Activated naive CD4-positive, alpha-beta T cell treated with anti-CD3 and anti-CD28 coated beads, Interleukin-2, amount 10 ng/mL, durations not matched to agents 7 days and 5 days (primary cell): ENCODE data around the gene MOB3C.

Experiments used
- CTCF ChIA-PET: fragments of 350-600 bp; sonication (Branson Sonifier 250); formaldehyde crosslinking; loops from one replicate; lab custom pipeline; 2021; ENCODE audit warnings: antibody characterized with exemption; lab: Charles Lee
- DNase-seq: peaks from one replicate; pipeline ENCODE4 v3.0.0-alpha.2; 2020
- H3K27ac Mint-ChIP-seq: one replicate; pipeline ENCODE4 v1.8.0; 2021; ENCODE audit warnings: mild to moderate bottlenecking, moderate library complexity, mixed read lengths
- H3K27me3 Mint-ChIP-seq: one replicate; pipeline ENCODE4 v1.8.0; 2021; ENCODE audit warnings: mild to moderate bottlenecking, mixed read lengths
- H3K36me3 Mint-ChIP-seq: one replicate; pipeline ENCODE4 v1.8.0; 2021; ENCODE audit warnings: mixed read lengths
- H3K4me1 Mint-ChIP-seq: one replicate; pipeline ENCODE4 v1.8.0; 2021; ENCODE audit warnings: mixed read lengths
- H3K4me3 Mint-ChIP-seq: one replicate; pipeline ENCODE4 v1.8.0; 2021; ENCODE audit warnings: mild to moderate bottlenecking, moderate library complexity, mixed read lengths
- H3K9me3 Mint-ChIP-seq: one replicate; pipeline ENCODE4 v1.8.0; 2021; ENCODE audit warnings: mixed read lengths

Gene MOB3C

GRCh38 chr1:46621930-46622329, 5.3 kb upstream of the MOB3C start:
- Mint-ChIP-seq H3K9me3 (no peaks in the 10 kb centered on the region), H3K27me3 (peaks cover 29% of the 10 kb centered on the region), H3K4me3 (no peak overlapping the region), H3K4me1 (peaks cover 14% of the 10 kb centered on the region), H3K36me3 (no peaks in the 10 kb centered on the region), H3K27ac (no peak overlapping the region)
- DNase-seq: no peak
- CTCF ChIA-PET: interaction anchor here (1.2 to 3.4 kb wide), 5 partner anchors 14 to 106 kb away, joined by 3 to 19 read pairs (median 4); partner anchors contain the start of gene MKNK1

- CTCF ChIA-PET: interaction anchor here (1.4 to 1.5 kb wide), 3 partner anchors 38 to 107 kb away, joined by 4 to 7 read pairs (median 4); no protein-coding TSS in a partner anchor
- H3K4me3 Mint-ChIP-seq: no peak overlapping the region
- H3K27me3 Mint-ChIP-seq: peaks cover 31% of the 10 kb centered on the region
- H3K4me1 Mint-ChIP-seq: peaks cover 30% of the 10 kb centered on the region
- H3K27ac Mint-ChIP-seq: no peak overlapping the region
- no peaks in the 10 kb centered on the region for H3K36me3 Mint-ChIP-seq
- DNase-seq: no peak
- no peaks in the 10 kb centered on the region for H3K9me3 Mint-ChIP-seq
Measured at GRCh38 chr1:46619656-46620258, 3.1 kb upstream of the MOB3C start.

GRCh38 chr1:46618754-46619415, 2.3 kb upstream of the MOB3C start:
- H3K4me3 Mint-ChIP-seq: no peak overlapping the region
- no peak for DNase-seq
- H3K27ac Mint-ChIP-seq: no peak overlapping the region
- peaks cover 39% of the 10 kb centered on the region for H3K4me1 Mint-ChIP-seq
- CTCF ChIA-PET: interaction anchor here (0.8 to 1.5 kb wide), 4 partner anchors 37 to 106 kb away, joined by 3 to 7 read pairs (median 4); a partner anchor contains a TSS
- H3K9me3 Mint-ChIP-seq: no peaks in the 10 kb centered on the region
- H3K27me3 Mint-ChIP-seq: peaks cover 31% of the 10 kb centered on the region
- H3K36me3 Mint-ChIP-seq: no peaks in the 10 kb centered on the region

- no peak for DNase-seq
- peaks cover 31% of the 10 kb centered on the region for H3K27me3 Mint-ChIP-seq
- no peaks in the 10 kb centered on the region for H3K9me3 Mint-ChIP-seq
- H3K27ac Mint-ChIP-seq: peak overlapping the region; percentile 86
- H3K36me3 Mint-ChIP-seq: peaks cover 2% of the 10 kb centered on the region
- CTCF ChIA-PET: interaction anchor here (0.8 to 3.4 kb wide), 3 partner anchors 13 to 107 kb away, joined by 3 to 22 read pairs (median 4); partner anchors contain the start of gene MKNK1
- H3K4me1 Mint-ChIP-seq: peaks cover 50% of the 10 kb centered on the region
- peak overlapping the region; percentile 91 for H3K4me3 Mint-ChIP-seq
Measured at GRCh38 chr1:46617833-46618232, 1.2 kb upstream of the MOB3C start.

GRCh38 chr1:46617108-46617800, 643 bp upstream of the MOB3C start:
- peaks cover 6% of the 10 kb centered on the region for H3K36me3 Mint-ChIP-seq
- CTCF ChIA-PET: interaction anchor here (0.9 to 3.4 kb wide), 5 partner anchors 12 to 562 kb away, joined by 3 to 22 read pairs (median 3); partner anchors contain the start of gene MKNK1
- H3K9me3 Mint-ChIP-seq: no peaks in the 10 kb centered on the region
- H3K4me3 Mint-ChIP-seq: peak overlapping the region; percentile 91
- H3K27me3 Mint-ChIP-seq: peaks cover 31% of the 10 kb centered on the region
- peaks cover 53% of the 10 kb centered on the region for H3K4me1 Mint-ChIP-seq
- no peak for DNase-seq
- H3K27ac Mint-ChIP-seq: peak overlapping the region; percentile 86

GRCh38 chr1:46615735-46616134, 876 bp downstream of the MOB3C start:
- CTCF ChIA-PET: interaction anchor here (0.7 to 3.4 kb wide), 3 partner anchors 11 to 169 kb away, joined by 3 to 22 read pairs (median 3); partner anchors contain the start of gene MKNK1
- DNase-seq: peak; percentile 34

GRCh38 chr1:46615088-46615487, 1.5 kb downstream of the MOB3C start:
- Mint-ChIP-seq H3K9me3 (no peaks in the 10 kb centered on the region), H3K27me3 (peaks cover 26% of the 10 kb centered on the region), H3K36me3 (peaks cover 22% of the 10 kb centered on the region), H3K4me3 (peak overlapping the region; percentile 91), H3K27ac (peak overlapping the region; percentile 83), H3K4me1 (peaks cover 67% of the 10 kb centered on the region)
- CTCF ChIA-PET: interaction anchor here (0.7 to 3.4 kb wide), 3 partner anchors 10 to 168 kb away, joined by 3 to 22 read pairs (median 3); partner anchors contain the start of gene MKNK1
- DNase-seq: no peak

More at GRCh38 chr1:46615735-46616134, 876 bp downstream of the MOB3C start:
- H3K9me3 Mint-ChIP-seq: no peaks in the 10 kb centered on the region
- H3K27ac Mint-ChIP-seq: peak overlapping the region; percentile 83
- H3K4me1 Mint-ChIP-seq: peaks cover 64% of the 10 kb centered on the region
- peaks cover 27% of the 10 kb centered on the region for H3K27me3 Mint-ChIP-seq
- peak overlapping the region; percentile 91 for H3K4me3 Mint-ChIP-seq
- peaks cover 16% of the 10 kb centered on the region for H3K36me3 Mint-ChIP-seq

- DNase-seq: no peak
- peak overlapping the region; percentile 83 for H3K27ac Mint-ChIP-seq
- no peaks in the 10 kb centered on the region for H3K9me3 Mint-ChIP-seq
- CTCF ChIA-PET: interaction anchor here (1.0 to 3.4 kb wide), 5 partner anchors 10 to 172 kb away, joined by 3 to 22 read pairs (median 4); partner anchors contain the start of gene MKNK1
- H3K27me3 Mint-ChIP-seq: peaks cover 21% of the 10 kb centered on the region
- peaks cover 71% of the 10 kb centered on the region for H3K4me1 Mint-ChIP-seq
- peaks cover 27% of the 10 kb centered on the region for H3K36me3 Mint-ChIP-seq
- no peak overlapping the region for H3K4me3 Mint-ChIP-seq
Measured at GRCh38 chr1:46614604-46614984, 2.0 kb downstream of the MOB3C start.

GRCh38 chr1:46613661-46614603, 2.7 kb downstream of the MOB3C start:
- Mint-ChIP-seq H3K27ac (peak overlapping the region; percentile 52), H3K36me3 (peaks cover 33% of the 10 kb centered on the region), H3K4me3 (peak overlapping the region; percentile 23), H3K27me3 (peaks cover 15% of the 10 kb centered on the region), H3K4me1 (peaks cover 65% of the 10 kb centered on the region), H3K9me3 (no peaks in the 10 kb centered on the region)
- peak; percentile 74 for DNase-seq
- CTCF ChIA-PET: interaction anchor here (1.0 to 1.4 kb wide), 5 partner anchors 10 to 172 kb away, joined by 3 to 5 read pairs (median 3); partner anchors contain the start of gene MKNK1

- no peak for DNase-seq
- peak overlapping the region; percentile 52 for H3K27ac Mint-ChIP-seq
- H3K36me3 Mint-ChIP-seq: peaks cover 42% of the 10 kb centered on the region
- peaks cover 62% of the 10 kb centered on the region for H3K4me1 Mint-ChIP-seq
- no peak overlapping the region for H3K4me3 Mint-ChIP-seq
- H3K27me3 Mint-ChIP-seq: peaks cover 10% of the 10 kb centered on the region
- no peaks in the 10 kb centered on the region for H3K9me3 Mint-ChIP-seq
- CTCF ChIA-PET: interaction anchor here (1.2 kb wide), 2 partner anchors 64 to 65 kb away, joined by 3 to 5 read pairs; no protein-coding TSS in a partner anchor
Measured at GRCh38 chr1:46612937-46613660, 3.5 kb downstream of the MOB3C start.

GRCh38 chr1:46611691-46612221, 4.9 kb downstream of the MOB3C start:
- no peak overlapping the region for H3K27ac Mint-ChIP-seq
- H3K9me3 Mint-ChIP-seq: no peaks in the 10 kb centered on the region

More at GRCh38 chr1:46611691-46612221, 4.9 kb downstream of the MOB3C start:
- H3K27me3 Mint-ChIP-seq: peaks cover under 1% of the 10 kb centered on the region
- CTCF ChIA-PET: no interaction called here
- DNase-seq: no peak
- no peak overlapping the region for H3K4me3 Mint-ChIP-seq
- H3K36me3 Mint-ChIP-seq: peaks cover 48% of the 10 kb centered on the region
- H3K4me1 Mint-ChIP-seq: peaks cover 55% of the 10 kb centered on the region
